Colonic mucosa (tissue), 4 donors: ENCODE results near the gene BRME1. TPM values are rescaled to one million over a fixed set of nuclear protein-coding genes. Genes with fewer than 3 reads are reported as not detected.

ENCODE experiments used
- DNase-seq: peaks from one replicate; pipeline ENCODE4 v3.0.0-alpha.2; 2020
- H3K27ac ChIP-seq: fragments of 200-600 bp; one replicate; pipeline ENCODE4 v1.8.0; 2021
- H3K27me3 ChIP-seq: fragments of 200-600 bp; one replicate; pipeline ENCODE4 v1.8.0; 2021
- H3K36me3 ChIP-seq: fragments of 200-600 bp; one replicate; pipeline ENCODE4 v1.8.0; 2021
- H3K4me1 ChIP-seq: fragments of 200-600 bp; one replicate; pipeline ENCODE4 v1.8.0; 2021; ENCODE audit warnings: mild to moderate bottlenecking
- H3K4me3 ChIP-seq: fragments of 200-600 bp; one replicate; pipeline ENCODE4 v1.8.0; 2021
- H3K9ac ChIP-seq, 2 donors: one replicate each; pipeline ENCODE4 v1.7.0; 2013; ENCODE audit warnings: control low read depth in 2 of 2, low read depth in 2 of 2, low read length in 2 of 2
- H3K9me3 ChIP-seq: fragments of 200-600 bp; one replicate; pipeline ENCODE4 v1.8.0; 2021
- intact Hi-C: fragments of 100-400 bp; cut with DNase I; formaldehyde crosslinking; loops from one replicate; pipeline ENCODE4 v1.14.1; 2022
- total RNA-seq, 2 donors: library from RNA; stranded (reverse); fragmentation: NEBNext Ultra II Directional in 1 of 2; extraction: Animal tissue kit (Norgen Biotek cat#: 25700) in 1 of 2; gene quantifications; one replicate each; pipeline ENCODE4 v1.2.1, GENCODE V29; 2021
- TF ChIP-seq, protein P1 (sequence below): fragments of 200-600 bp; IDR thresholded peaks from one replicate; pipeline ENCODE4 v1.8.0; 2022; ENCODE audit warnings: antibody characterized with exemption, mild to moderate bottlenecking
- donor health status: healthy.
- donor health status: DM: no; HTN: no; CAD: no.
- donor health status: DM: no; HTN: no; CAD: no.

The BRME1 gene
- total RNA-seq, 2 donors from 2014 or later = 5.9 to 20.0 TPM

DNA sequence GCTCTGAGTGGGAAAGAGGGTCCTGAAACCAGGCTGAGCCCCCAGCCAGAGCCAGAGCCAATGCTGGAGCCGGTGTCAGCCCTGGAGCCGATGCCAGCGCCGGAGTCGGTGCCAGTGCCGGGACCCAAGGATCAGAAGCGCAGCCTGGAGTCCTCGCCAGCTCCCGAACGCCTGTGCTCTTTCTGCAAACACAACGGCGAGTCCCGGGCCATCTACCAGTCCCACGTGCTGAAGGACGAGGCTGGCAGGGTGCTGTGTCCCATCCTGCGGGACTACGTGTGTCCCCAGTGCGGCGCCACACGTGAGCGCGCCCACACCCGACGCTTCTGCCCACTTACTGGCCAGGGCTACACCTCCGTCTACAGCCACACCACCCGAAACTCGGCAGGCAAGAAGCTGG lies 28.6 kb downstream of the BRME1 start:
- peaks cover 20% of the 10 kb centered on the region for H3K4me1 ChIP-seq
- no peak overlapping the region for H3K27ac ChIP-seq
- H3K27me3 ChIP-seq = no peaks in the 10 kb centered on the region
- H3K4me3 ChIP-seq = no peak overlapping the region
- no peak for DNase-seq
- no peaks in the 10 kb centered on the region for H3K9me3 ChIP-seq
- intact Hi-C loops = no loop called here
- no peak overlapping the region for H3K9ac ChIP-seq
- no peaks in the 10 kb centered on the region for H3K36me3 ChIP-seq
- TF ChIP-seq, protein P1, sequence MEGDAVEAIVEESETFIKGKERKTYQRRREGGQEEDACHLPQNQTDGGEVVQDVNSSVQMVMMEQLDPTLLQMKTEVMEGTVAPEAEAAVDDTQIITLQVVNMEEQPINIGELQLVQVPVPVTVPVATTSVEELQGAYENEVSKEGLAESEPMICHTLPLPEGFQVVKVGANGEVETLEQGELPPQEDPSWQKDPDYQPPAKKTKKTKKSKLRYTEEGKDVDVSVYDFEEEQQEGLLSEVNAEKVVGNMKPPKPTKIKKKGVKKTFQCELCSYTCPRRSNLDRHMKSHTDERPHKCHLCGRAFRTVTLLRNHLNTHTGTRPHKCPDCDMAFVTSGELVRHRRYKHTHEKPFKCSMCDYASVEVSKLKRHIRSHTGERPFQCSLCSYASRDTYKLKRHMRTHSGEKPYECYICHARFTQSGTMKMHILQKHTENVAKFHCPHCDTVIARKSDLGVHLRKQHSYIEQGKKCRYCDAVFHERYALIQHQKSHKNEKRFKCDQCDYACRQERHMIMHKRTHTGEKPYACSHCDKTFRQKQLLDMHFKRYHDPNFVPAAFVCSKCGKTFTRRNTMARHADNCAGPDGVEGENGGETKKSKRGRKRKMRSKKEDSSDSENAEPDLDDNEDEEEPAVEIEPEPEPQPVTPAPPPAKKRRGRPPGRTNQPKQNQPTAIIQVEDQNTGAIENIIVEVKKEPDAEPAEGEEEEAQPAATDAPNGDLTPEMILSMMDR = no peak

DNA sequence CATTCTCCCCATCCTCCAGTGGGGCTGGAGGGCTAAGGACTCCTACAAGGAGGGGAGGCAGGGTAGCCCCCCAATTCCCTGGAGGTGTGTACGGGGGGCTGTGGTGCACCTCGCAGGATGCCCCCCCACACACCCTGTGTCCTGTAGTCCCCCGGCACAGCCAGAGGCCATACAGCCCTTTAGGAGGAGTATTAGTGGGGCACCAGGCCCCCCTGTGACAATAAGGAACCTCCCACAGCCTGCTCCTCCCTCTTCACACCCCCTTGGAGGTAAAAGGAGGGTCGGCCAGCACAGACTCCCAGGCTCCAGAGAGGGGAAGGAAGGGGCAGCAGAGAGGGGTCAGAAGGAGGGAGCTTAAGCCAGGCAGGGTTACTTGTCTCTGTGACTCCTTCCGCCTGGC lies 29.1 kb downstream of the BRME1 start, which contains the start of gene NANOS3:
NANOS3 (plus strand) TSS at position 301 of the 400 bp plus-strand sequence. CDS start 115 bp downstream, outside the sequence.
- no peak within 1 kb of the TSS for H3K27ac ChIP-seq
- H3K9me3 ChIP-seq = no peaks in the 10 kb centered on the region
- no peaks in the 10 kb centered on the region for H3K36me3 ChIP-seq
- TF ChIP-seq, protein P1 = no peak
- H3K4me1 ChIP-seq = peaks cover 15% of the 10 kb centered on the region
- H3K9ac ChIP-seq = no peak within 1 kb of the TSS
- intact Hi-C loops = no loop called here
- no peak for DNase-seq
- H3K4me3 ChIP-seq = no peak within 1 kb of the TSS
- H3K27me3 ChIP-seq = no peaks in the 10 kb centered on the region

DNA sequence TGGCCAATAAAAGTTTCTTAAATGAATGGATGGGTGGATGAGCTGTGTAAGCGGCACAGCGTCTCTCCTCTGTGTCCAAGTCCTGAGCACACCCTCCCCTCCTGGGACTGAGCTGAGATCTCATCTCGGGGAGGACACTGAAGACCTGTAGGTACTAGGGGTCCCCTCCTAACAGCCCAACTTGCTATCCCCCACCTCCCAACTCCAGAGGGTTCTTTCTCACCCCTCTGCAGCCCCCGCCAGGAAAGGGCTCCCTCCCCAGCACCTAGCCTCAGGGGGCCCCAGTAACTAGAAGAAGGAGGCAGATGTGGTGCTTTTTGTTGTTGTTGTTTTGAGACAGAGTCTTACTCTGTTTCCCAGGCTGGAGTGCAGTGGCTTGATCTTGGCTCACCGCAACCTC lies 30.1 kb downstream of the BRME1 start:
- H3K9ac ChIP-seq = no peak overlapping the region
- H3K9me3 ChIP-seq = no peaks in the 10 kb centered on the region
- TF ChIP-seq, protein P1 = no peak
- no peak for DNase-seq
- H3K27ac ChIP-seq = no peak overlapping the region
- H3K36me3 ChIP-seq = no peaks in the 10 kb centered on the region
- H3K27me3 ChIP-seq = no peaks in the 10 kb centered on the region
- intact Hi-C loops = no loop called here
- H3K4me3 ChIP-seq = no peak overlapping the region
- peaks cover 5% of the 10 kb centered on the region for H3K4me1 ChIP-seq

DNA sequence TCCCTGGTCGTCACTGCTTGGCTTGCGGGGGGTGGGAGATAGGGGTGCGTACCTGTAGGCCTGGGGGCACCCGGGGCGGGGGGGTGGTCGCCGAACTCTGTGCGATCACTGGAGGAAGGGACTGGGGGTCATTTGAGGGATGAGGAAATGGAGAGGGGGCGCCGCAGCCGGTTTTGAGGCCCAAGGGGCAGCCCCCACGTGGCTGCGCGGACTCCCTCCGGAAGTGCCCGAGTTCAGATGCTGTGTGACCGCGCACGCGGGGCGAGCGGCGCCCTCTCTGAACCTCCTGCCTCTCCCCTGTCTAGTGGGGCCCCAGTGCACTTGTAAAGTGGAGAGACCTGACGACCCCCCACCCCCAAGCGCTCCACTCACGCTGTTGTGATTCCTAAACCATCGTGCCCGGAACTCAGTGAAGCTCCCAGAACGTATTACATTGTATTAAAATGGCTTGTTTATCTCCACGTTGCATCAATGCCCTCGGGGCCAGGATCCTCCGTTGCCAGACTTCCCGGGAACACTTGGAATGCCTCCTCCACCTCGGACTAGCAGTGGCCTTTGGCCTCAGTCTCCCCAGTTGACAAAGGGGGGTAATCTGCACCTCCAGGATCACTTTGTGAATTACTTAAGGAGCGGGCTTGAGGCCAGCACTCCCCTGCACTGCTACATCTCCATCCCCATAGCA lies 31.9 kb downstream of the BRME1 start:
- H3K4me3 ChIP-seq = no peak overlapping the region
- DNase-seq = no peak
- H3K9ac ChIP-seq = no peak overlapping the region
- no peaks in the 10 kb centered on the region for H3K9me3 ChIP-seq
- H3K27ac ChIP-seq = no peak overlapping the region
- TF ChIP-seq, protein P1 = no peak
- no peaks in the 10 kb centered on the region for H3K36me3 ChIP-seq
- intact Hi-C loops = no loop called here
- no peaks in the 10 kb centered on the region for H3K4me1 ChIP-seq
- no peaks in the 10 kb centered on the region for H3K27me3 ChIP-seq

DNA sequence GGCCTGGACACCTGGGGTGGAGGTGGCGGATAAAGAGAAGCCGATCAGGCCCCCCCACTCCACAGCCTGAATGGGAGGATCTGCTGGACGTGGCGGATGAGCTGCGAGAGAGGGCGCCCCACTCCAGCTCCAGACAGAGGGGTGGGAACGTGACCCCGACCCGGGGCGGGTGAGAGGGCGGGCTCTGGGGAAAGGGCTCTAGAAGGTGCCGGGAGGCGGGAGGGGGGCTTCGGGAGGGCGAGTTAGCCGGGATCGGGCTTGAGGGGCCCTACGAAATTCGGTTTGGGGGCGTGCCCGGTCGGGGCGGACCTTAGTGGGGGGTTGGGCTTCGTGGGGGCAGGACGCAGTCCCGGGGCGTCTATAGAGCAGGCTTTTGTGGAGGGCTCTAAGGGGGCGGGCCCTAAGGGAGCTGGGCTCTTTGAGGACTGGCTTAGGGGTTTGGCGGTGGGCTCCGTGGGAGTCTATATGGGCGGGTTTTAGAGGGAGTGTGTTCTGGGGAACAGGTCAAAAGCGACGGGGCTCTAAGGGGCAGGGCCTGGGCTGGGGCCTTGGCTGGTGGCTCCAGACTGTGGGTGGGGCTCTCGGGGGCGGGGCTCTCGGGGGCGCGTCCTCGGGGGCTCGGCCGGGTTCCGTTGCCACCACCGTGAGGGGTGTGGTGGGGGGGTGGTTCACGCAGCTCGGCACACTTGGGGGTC lies 33.1 kb downstream of the BRME1 start:
- peak overlapping the region; percentile 40 for H3K4me3 ChIP-seq

More for the DNA sequence above, 33.1 kb downstream of the BRME1 start:
- DNase-seq = peak; percentile 62
- Histone ChIP-seq H3K4me1 (no peaks in the 10 kb centered on the region), H3K27ac (no peak overlapping the region), H3K9me3 (no peaks in the 10 kb centered on the region), H3K36me3 (no peaks in the 10 kb centered on the region), H3K27me3 (no peaks in the 10 kb centered on the region), H3K9ac (peak overlapping the region; percentile 16 to 34)
- intact Hi-C loops = no loop called here
- TF ChIP-seq, protein P1 = no peak
